HCT116 (cell line): ENCODE measurements around the gene TMEM204. TPM values are rescaled to one million over a fixed set of nuclear protein-coding genes. Genes with fewer than 3 reads are reported as not detected.

Source experiments
- ATAC-seq: fragments of 200-7000 bp; cut with Tn5 transposase; 2 replicates; pipeline ENCODE4 v1.9.1; 2020; ENCODE audit warnings: mild to moderate bottlenecking, moderate library complexity
- BruUV-seq: library from RNA; stranded (reverse); fragments of 400-500 nt; replicated peaks from 2 replicates; lab custom pipeline; 2021; lab: Mats Ljungman, UMichigan
- CTCF ChIA-PET: fragments of 300-600 bp; sonication (Branson Sonifier 250); formaldehyde crosslinking; loops from one replicate; lab custom pipeline; 2021; ENCODE audit warnings: antibody characterized with exemption; lab: Charles Lee
- POLR2A ChIA-PET: fragments of 300-600, 350-600 bp; sonication (Branson Sonifier 250); formaldehyde crosslinking; loops from one replicate; lab custom pipeline; 2021; ENCODE audit warnings: antibody characterized with exemption; lab: Charles Lee
- RAD21 ChIA-PET, 2 experiments: fragments of 300-600 bp; sonication (Branson Sonifier 250); formaldehyde crosslinking; loops; one replicate each; lab custom pipeline; 2023; ENCODE audit warnings: low total read pairs in 2 of 2; ENCODE audit not compliant: uncharacterized antibody in 2 of 2, unreplicated experiment in 2 of 2, low non-redundant PET in 1 of 2; lab: Charles Lee
- DNase-seq: peaks from one replicate; pipeline ENCODE4 v3.0.0-alpha.2; 2010; ENCODE audit warnings: low read depth, low spot score
- H2AFZ ChIP-seq: fragments of 200-600 bp; shearing (Covaris generic), sonication (generic); 2 replicates; pipeline ENCODE4 v1.6.1; 2017; ENCODE audit warnings: low read depth, mixed run types, mixed read lengths, antibody characterized with exemption, low read length; ENCODE audit not compliant: poor library complexity, severe bottlenecking
- H3K27ac ChIP-seq: 2 replicates; pipeline ENCODE4 v1.5.1; 2012; ENCODE audit warnings: low read depth, low read length
- H3K27me3 ChIP-seq: fragments of 200-600 bp; sonication (generic); 2 replicates; pipeline ENCODE4 v1.6.1; 2016; ENCODE audit warnings: mixed run types, low read length, mixed read lengths; ENCODE audit not compliant: insufficient read depth
- H3K36me3 ChIP-seq, 2 experiments: fragments of 200-500 bp in 1 of 2; fragments of 200-600 bp in 1 of 2; sonication (Bioruptor generic) in 1 of 2; sonication (generic) in 1 of 2; 2 replicates each; pipeline versions ENCODE4 v1.5.1 to v1.6.1; 2014 to 2016; ENCODE audit warnings: low read length in 2 of 2, inconsistent platforms in 1 of 2, mixed read lengths in 1 of 2, mixed run types in 1 of 2; ENCODE audit not compliant: insufficient read depth in 2 of 2, control insufficient read depth in 1 of 2
- H3K4me1 ChIP-seq, 2 experiments: fragments of 200-600 bp in 1 of 2; sonication (generic) in 1 of 2; 2 replicates each; pipeline versions ENCODE4 v1.5.1 to v1.6.1; 2012 to 2017; ENCODE audit warnings: low read length in 2 of 2, inconsistent platforms in 1 of 2, mild to moderate bottlenecking in 1 of 2, mixed read lengths in 1 of 2, mixed run types in 1 of 2, moderate library complexity in 1 of 2; ENCODE audit not compliant: insufficient read depth in 2 of 2, control insufficient read depth in 1 of 2
- H3K4me2 ChIP-seq: fragments of 200-600 bp; sonication (generic); 2 replicates; pipeline ENCODE4 v1.6.1; 2017; ENCODE audit warnings: mixed run types, low read length, mixed read lengths
- H3K4me3 ChIP-seq, 2 experiments: fragments of 200-600 bp in 1 of 2; sonication (generic) in 1 of 2; replicated peaks in 1 of 2; 2 replicates each; pipeline ENCODE4 v1.5.1; 2011 to 2016; ENCODE audit warnings: low read length in 2 of 2, control low read depth in 1 of 2, low read depth in 1 of 2, mild to moderate bottlenecking in 1 of 2, mixed read lengths in 1 of 2, mixed run types in 1 of 2
- H3K79me2 ChIP-seq: fragments of 200-600 bp; sonication (generic); 2 replicates; pipeline ENCODE4 v1.6.1; 2017; ENCODE audit warnings: mild to moderate bottlenecking, mixed run types, low read length, moderate library complexity, mixed read lengths; ENCODE audit not compliant: insufficient read depth
- H3K9ac ChIP-seq: fragments of 200-600 bp; sonication (generic); 2 replicates; pipeline ENCODE4 v1.6.1; 2016; ENCODE audit warnings: low read length, mixed read lengths
- H3K9me2 ChIP-seq: fragments of 200-600 bp; sonication (generic), shearing (Covaris generic); 2 replicates; pipeline ENCODE4 v1.6.1; 2017; ENCODE audit warnings: mixed run types, mild to moderate bottlenecking, moderate library complexity; ENCODE audit not compliant: insufficient read depth
- H3K9me3 ChIP-seq, 2 experiments: fragments of 200-500 bp in 1 of 2; fragments of 200-600 bp in 1 of 2; sonication (Bioruptor generic) in 1 of 2; sonication (generic) in 1 of 2; 2 replicates each; pipeline ENCODE4 v1.6.1; 2014 to 2017; ENCODE audit warnings: low read length in 2 of 2, mixed read lengths in 2 of 2, inconsistent platforms in 1 of 2, low read depth in 1 of 2, mild to moderate bottlenecking in 1 of 2, mixed run types in 1 of 2, moderate library complexity in 1 of 2; ENCODE audit not compliant: control insufficient read depth in 1 of 2, insufficient read depth in 1 of 2
- H4K20me1 ChIP-seq: fragments of 200-600 bp; sonication (generic), shearing (Covaris generic); 2 replicates; pipeline ENCODE4 v1.6.1; 2017; ENCODE audit warnings: mixed run types, mild to moderate bottlenecking, moderate library complexity; ENCODE audit not compliant: insufficient read depth
- CBX3 ChIP-seq: IDR thresholded peaks from 2 replicates; pipeline ENCODE4 v1.6.1; 2012; ENCODE audit warnings: low read depth
- CEBPB ChIP-seq: IDR thresholded peaks from 2 replicates; pipeline ENCODE4 v1.6.1; 2012; ENCODE audit warnings: low read depth
- EGR1 ChIP-seq: IDR thresholded peaks from 2 replicates; pipeline ENCODE4 v1.6.1; 2012; ENCODE audit warnings: low read depth
- EZH2phosphoT487 ChIP-seq: fragments of 200-600 bp; IDR thresholded peaks from 2 replicates; pipeline ENCODE4 v1.6.1; 2018; ENCODE audit warnings: antibody characterized with exemption, borderline replicate concordance
- FOSL1 ChIP-seq: IDR thresholded peaks from 2 replicates; pipeline ENCODE4 v1.6.1; 2012; ENCODE audit warnings: low read depth
- POLR2AphosphoS5 ChIP-seq: IDR thresholded peaks from 2 replicates; pipeline ENCODE4 v1.6.1; 2011; ENCODE audit warnings: mild to moderate bottlenecking, low read depth, low read length, moderate library complexity
- RAD21 ChIP-seq: IDR thresholded peaks from 2 replicates; pipeline ENCODE4 v1.6.1; 2012; ENCODE audit warnings: low read depth, mild to moderate bottlenecking
- REST ChIP-seq: IDR thresholded peaks from 2 replicates; pipeline ENCODE4 v1.6.1; 2012; ENCODE audit warnings: low read depth
- SP1 ChIP-seq: IDR thresholded peaks from 2 replicates; pipeline ENCODE4 v1.6.1; 2012; ENCODE audit warnings: low read depth
- SRF ChIP-seq: IDR thresholded peaks from 2 replicates; pipeline ENCODE4 v1.6.1; 2012; ENCODE audit warnings: low read depth
- ZFX ChIP-seq: fragments of 450-650 bp; IDR thresholded peaks from 2 replicates; pipeline ENCODE4 v1.6.1; 2017
- ZNF274 ChIP-seq: fragments of 200-500 bp; sonication (Bioruptor generic); IDR thresholded peaks from 2 replicates; pipeline ENCODE4 v1.6.1; 2014; ENCODE audit warnings: mild to moderate bottlenecking, low read depth, low read length, inconsistent platforms
- intact Hi-C: fragments of 100-400 bp; cut with micrococcal nuclease; formaldehyde crosslinking; loops from 2 replicates; pipeline ENCODE4 v1.10.0; 2022
- total RNA-seq: library from RNA; stranded (reverse); gene quantifications from one replicate; pipeline ENCODE4 v1.2.1, GENCODE V29; 2021; ENCODE audit not compliant: unreplicated experiment
- TF ChIP-seq, protein P1 (sequence below), 3 experiments: fragments of 200-600 bp in 1 of 3; sonication (generic) in 1 of 3; IDR thresholded peaks in 2 of 3; conservative IDR thresholded peaks in 1 of 3; 2 replicates each; pipeline ENCODE4 v1.5.1; 2012 to 2017; ENCODE audit warnings: low read depth in 2 of 3, low read length in 2 of 3, antibody characterized with exemption in 1 of 3, borderline replicate concordance in 1 of 3, control low read depth in 1 of 3, mild to moderate bottlenecking in 1 of 3, mixed read lengths in 1 of 3, mixed run types in 1 of 3, moderate library complexity in 1 of 3; ENCODE audit not compliant: insufficient read depth in 1 of 3
- TF ChIP-seq, protein P2 (sequence below): IDR thresholded peaks from 2 replicates; pipeline ENCODE4 v1.6.1; 2011; ENCODE audit warnings: mild to moderate bottlenecking, low read length, moderate library complexity; ENCODE audit not compliant: insufficient replicate concordance; ENCODE audit errors: extremely low read depth
- TF ChIP-seq, protein P3 (sequence below): IDR thresholded peaks from 2 replicates; pipeline ENCODE4 v1.6.1; 2012

The TMEM204 gene
- total RNA-seq, 1 experiment from 2014 or later = 0.22 TPM

DNA sequence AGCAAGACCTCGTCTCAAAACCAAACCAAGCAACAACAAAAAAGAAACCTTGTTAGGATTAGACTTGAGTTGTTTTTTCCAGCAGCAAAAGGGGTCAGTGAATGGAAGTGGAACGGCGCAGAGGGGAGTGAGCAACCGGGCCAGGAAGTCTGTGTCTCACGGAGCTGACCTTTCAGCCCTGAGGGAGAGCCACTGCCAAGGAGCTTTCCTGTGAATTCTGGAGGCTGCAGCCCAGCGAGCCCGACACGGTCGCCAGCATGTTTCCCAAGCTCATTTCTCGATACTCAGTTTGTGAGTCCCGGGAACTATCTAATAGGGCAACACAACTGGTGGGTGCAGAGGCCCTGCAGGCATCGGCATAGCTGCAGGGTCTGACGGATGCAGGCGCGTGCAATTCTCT is 20.7 kb upstream of the TMEM204 start:
- Histone ChIP-seq H3K4me3 (no peak overlapping the region), H3K27me3 (no peaks in the 10 kb centered on the region), H3K9me3 (no peaks in the 10 kb centered on the region), H3K36me3 (peaks cover 0 to 3% of the 10 kb centered on the region in 2 experiments; a peak in 1 of 4 replicates), H3K27ac (no peak overlapping the region)
- ChIA-PET POLR2A (no interaction called here), RAD21 (no interaction called here), CTCF (no interaction called here)
- BruUV-seq = no TSS peak
- DNase-seq = no peak
- TF ChIP-seq, protein P1, sequence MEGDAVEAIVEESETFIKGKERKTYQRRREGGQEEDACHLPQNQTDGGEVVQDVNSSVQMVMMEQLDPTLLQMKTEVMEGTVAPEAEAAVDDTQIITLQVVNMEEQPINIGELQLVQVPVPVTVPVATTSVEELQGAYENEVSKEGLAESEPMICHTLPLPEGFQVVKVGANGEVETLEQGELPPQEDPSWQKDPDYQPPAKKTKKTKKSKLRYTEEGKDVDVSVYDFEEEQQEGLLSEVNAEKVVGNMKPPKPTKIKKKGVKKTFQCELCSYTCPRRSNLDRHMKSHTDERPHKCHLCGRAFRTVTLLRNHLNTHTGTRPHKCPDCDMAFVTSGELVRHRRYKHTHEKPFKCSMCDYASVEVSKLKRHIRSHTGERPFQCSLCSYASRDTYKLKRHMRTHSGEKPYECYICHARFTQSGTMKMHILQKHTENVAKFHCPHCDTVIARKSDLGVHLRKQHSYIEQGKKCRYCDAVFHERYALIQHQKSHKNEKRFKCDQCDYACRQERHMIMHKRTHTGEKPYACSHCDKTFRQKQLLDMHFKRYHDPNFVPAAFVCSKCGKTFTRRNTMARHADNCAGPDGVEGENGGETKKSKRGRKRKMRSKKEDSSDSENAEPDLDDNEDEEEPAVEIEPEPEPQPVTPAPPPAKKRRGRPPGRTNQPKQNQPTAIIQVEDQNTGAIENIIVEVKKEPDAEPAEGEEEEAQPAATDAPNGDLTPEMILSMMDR (IDR thresholded peaks at IDR 0.05 in 2 of 3, conservative IDR thresholded peaks at IDR 0.05 in 1 of 3; ENCODE audit: borderline replicate concordance in 1 of 3, insufficient read depth in 1 of 3, low read depth in 2 of 3, low read length in 2 of 3) = no peak
- no peak for TF ChIP-seq ZNF274
- TF ChIP-seq SP1 = no peak
- TF ChIP-seq, protein P2, sequence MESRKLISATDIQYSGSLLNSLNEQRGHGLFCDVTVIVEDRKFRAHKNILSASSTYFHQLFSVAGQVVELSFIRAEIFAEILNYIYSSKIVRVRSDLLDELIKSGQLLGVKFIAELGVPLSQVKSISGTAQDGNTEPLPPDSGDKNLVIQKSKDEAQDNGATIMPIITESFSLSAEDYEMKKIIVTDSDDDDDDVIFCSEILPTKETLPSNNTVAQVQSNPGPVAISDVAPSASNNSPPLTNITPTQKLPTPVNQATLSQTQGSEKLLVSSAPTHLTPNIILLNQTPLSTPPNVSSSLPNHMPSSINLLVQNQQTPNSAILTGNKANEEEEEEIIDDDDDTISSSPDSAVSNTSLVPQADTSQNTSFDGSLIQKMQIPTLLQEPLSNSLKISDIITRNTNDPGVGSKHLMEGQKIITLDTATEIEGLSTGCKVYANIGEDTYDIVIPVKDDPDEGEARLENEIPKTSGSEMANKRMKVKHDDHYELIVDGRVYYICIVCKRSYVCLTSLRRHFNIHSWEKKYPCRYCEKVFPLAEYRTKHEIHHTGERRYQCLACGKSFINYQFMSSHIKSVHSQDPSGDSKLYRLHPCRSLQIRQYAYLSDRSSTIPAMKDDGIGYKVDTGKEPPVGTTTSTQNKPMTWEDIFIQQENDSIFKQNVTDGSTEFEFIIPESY = no peak
- TF ChIP-seq CEBPB = no peak
- TF ChIP-seq, all 23 proteins: peak for 0
- no peak overlapping the region for H3K4me2 ChIP-seq
- intact Hi-C loops = no loop called here
- H3K79me2 ChIP-seq = no peaks in the 10 kb centered on the region
- no peaks in the 10 kb centered on the region for H3K4me1 ChIP-seq
- no peak overlapping the region for H2AFZ ChIP-seq
- ATAC-seq = no peak
- H4K20me1 ChIP-seq = no peaks in the 10 kb centered on the region
- H3K9me2 ChIP-seq = no peaks in the 10 kb centered on the region
- no peak overlapping the region for H3K9ac ChIP-seq

- Histone ChIP-seq H4K20me1 (no peaks in the 10 kb centered on the region), H3K4me3 (no peak overlapping the region), H3K9me2 (no peaks in the 10 kb centered on the region), H3K27me3 (no peaks in the 10 kb centered on the region), H2AFZ (no peak overlapping the region), H3K79me2 (no peaks in the 10 kb centered on the region), H3K27ac (no peak overlapping the region), H3K36me3 (no peaks in the 10 kb centered on the region), H3K9ac (no peak overlapping the region), H3K9me3 (no peaks in the 10 kb centered on the region), H3K4me1 (no peaks in the 10 kb centered on the region), H3K4me2 (no peak overlapping the region)
- ChIA-PET CTCF (no interaction called here), RAD21 (no interaction called here), POLR2A (no interaction called here)
- intact Hi-C loops = no loop called here
- no peak for ATAC-seq
- BruUV-seq = no TSS peak
- DNase-seq = no peak
- TF ChIP-seq CBX3 (no peak), POLR2AphosphoS5 (no peak), REST (no peak), FOSL1 (no peak), SRF (no peak), EZH2phosphoT487 (no peak), RAD21 (no peak), ZNF274 (no peak), ZFX (no peak), EGR1 (no peak)
- TF ChIP-seq, protein P3, sequence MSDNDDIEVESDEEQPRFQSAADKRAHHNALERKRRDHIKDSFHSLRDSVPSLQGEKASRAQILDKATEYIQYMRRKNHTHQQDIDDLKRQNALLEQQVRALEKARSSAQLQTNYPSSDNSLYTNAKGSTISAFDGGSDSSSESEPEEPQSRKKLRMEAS = no peak
Observed at GRCh38 chr16:1514507-1514906, 19.0 kb upstream of the TMEM204 start.
